BLaER1 treated with 17β-estradiol and CSF1 and Interleukin-3, amounts not matched to agents 10 nM and 100 nM (cell line): Measurements from ENCODE around the gene KCNG4.
A peak's percentile ranks its signal among the peaks of the same experiment; 100 is the strongest.

Experiments used
- H3K27ac ChIP-seq, 11 experiments: shearing (Covaris generic); formaldehyde crosslinking; 2 replicates each; pipeline ENCODE4 v1.8.1; 2022
- H3K27me3 ChIP-seq, 11 experiments: shearing (Covaris generic); formaldehyde crosslinking; 2 replicates each; pipeline ENCODE4 v1.8.1; 2022
- H3K36me3 ChIP-seq, 11 experiments: shearing (Covaris generic); formaldehyde crosslinking; 2 replicates each; pipeline ENCODE4 v1.8.1; 2022
- H3K4me1 ChIP-seq, 10 experiments: shearing (Covaris generic); formaldehyde crosslinking; 2 replicates each; pipeline ENCODE4 v1.8.1; 2022
- H3K4me2 ChIP-seq, 11 experiments: shearing (Covaris generic); formaldehyde crosslinking; 2 replicates each; pipeline ENCODE4 v1.8.1; 2022
- H3K4me3 ChIP-seq, 10 experiments: shearing (Covaris generic); formaldehyde crosslinking; 2 replicates each; pipeline ENCODE4 v1.8.1; 2022
- H3K9ac ChIP-seq, 11 experiments: shearing (Covaris generic); formaldehyde crosslinking; 2 replicates each; pipeline ENCODE4 v1.8.1; 2022
- H3K9me3 ChIP-seq, 11 experiments: shearing (Covaris generic); formaldehyde crosslinking; replicated peaks in 1 of 11; 2 replicates each; pipeline ENCODE4 v1.8.1; 2022
- H4K20me1 ChIP-seq, 11 experiments: shearing (Covaris generic); formaldehyde crosslinking; 2 replicates each; pipeline ENCODE4 v1.8.1; 2022
- Cebpa-rat ChIP-seq, 11 experiments: shearing (Covaris generic); IDR thresholded peaks; 2 replicates each; pipeline ENCODE4 v1.8.1; 2022

The KCNG4 gene

DNA sequence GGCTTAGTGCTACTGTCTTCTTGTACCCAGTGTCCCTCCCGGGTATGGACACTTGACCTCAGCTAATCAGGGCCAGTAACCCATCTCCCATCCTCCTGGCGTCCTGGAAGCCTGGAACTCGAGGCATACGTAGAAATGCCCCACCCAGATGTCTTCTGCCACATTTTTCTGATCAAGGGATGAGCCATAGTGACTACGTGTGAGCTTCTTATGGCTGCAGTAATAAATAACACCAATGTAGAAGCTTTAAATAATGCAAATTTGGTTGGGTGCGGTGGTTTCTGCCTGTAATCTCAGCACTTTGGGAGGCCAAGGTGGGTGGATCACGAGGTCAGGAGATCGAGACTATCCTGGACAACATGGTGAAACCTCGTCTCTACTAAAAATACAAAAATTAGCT is 3.0 kb upstream of the KCNG4 start:
- no peaks in the 10 kb centered on the region for H3K36me3 ChIP-seq
- TF ChIP-seq Cebpa-rat (IDR thresholded peaks at IDR 0.05): no peak
- no peaks in the 10 kb centered on the region for H3K27me3 ChIP-seq
- H3K4me1 ChIP-seq: peaks cover 22 to 29% (median 28%) of the 10 kb centered on the region in 10 experiments
- no peak overlapping the region for H3K4me2 ChIP-seq
- no peak overlapping the region for H3K27ac ChIP-seq
- H4K20me1 ChIP-seq: no peaks in the 10 kb centered on the region
- H3K4me3 ChIP-seq: no peak overlapping the region
- H3K9me3 ChIP-seq: peaks cover 0 to 8% (median 0%) of the 10 kb centered on the region in 11 experiments; a peak in 2 of 22 replicates
- no peak overlapping the region for H3K9ac ChIP-seq

DNA sequence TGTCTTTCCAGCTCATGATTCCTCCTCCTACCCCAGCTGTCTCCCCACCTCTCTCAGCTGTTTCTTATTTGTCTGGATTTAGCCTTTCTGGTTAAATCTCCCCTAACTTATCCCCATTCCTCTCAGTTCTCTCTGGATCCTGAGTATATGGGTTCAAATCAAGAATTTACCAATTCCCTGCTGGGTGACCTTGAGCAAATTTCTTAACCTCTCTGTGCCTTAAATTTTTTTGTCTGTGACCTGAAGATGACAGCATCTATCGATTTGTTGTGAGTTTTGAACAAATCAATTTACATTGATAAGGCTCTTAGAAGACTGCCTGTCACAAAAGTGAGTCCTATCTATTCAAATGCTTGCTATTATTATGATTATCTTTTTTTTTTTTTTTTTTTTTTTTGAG is 2.0 kb upstream of the KCNG4 start:
- peak overlapping the region in 3 of 11 experiments; percentile 76 to 87 (median 87); a peak in 4 of 22 replicates for H3K4me2 ChIP-seq
- H4K20me1 ChIP-seq: no peaks in the 10 kb centered on the region
- no peak overlapping the region for H3K4me3 ChIP-seq
- H3K9ac ChIP-seq: no peak overlapping the region
- peaks cover 22 to 29% (median 28%) of the 10 kb centered on the region in 10 experiments for H3K4me1 ChIP-seq
- H3K27ac ChIP-seq: no peak overlapping the region
- TF ChIP-seq Cebpa-rat (IDR thresholded peaks at IDR 0.05): no peak
- H3K36me3 ChIP-seq: no peaks in the 10 kb centered on the region
- peaks cover 0 to 8% (median 0%) of the 10 kb centered on the region in 11 experiments; a peak in 2 of 22 replicates for H3K9me3 ChIP-seq
- H3K27me3 ChIP-seq: no peaks in the 10 kb centered on the region

DNA sequence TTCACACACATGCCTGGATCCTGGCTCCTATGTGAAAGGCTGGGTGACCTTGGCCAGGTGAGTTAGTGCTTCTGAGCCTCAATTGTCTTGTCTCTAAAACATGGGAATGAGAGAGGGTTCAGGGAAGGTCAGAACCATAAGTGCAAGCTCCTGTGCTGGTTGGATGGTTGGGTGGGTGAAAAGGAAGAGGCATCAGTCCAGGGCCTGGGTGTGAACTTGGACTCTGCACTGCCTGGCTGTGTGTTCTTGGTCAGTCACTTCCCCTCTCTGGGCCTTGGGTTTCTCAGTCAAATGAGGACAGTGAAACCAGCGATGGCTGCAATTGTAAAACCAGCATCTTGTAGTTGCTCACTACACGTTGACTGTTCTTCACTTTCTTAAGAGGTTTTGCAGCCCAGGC is 643 bp upstream of the KCNG4 start:
- H3K4me2 ChIP-seq: peak overlapping the region; percentile 69 to 93 (median 79)
- H3K9ac ChIP-seq: peak overlapping the region in 3 of 11 experiments; percentile 25 to 32 (median 28); a peak in 5 of 22 replicates
- H3K27me3 ChIP-seq: no peaks in the 10 kb centered on the region
- no peak overlapping the region for H3K4me3 ChIP-seq
- peaks cover 0 to 8% (median 0%) of the 10 kb centered on the region in 11 experiments; a peak in 2 of 22 replicates for H3K9me3 ChIP-seq
- no peak overlapping the region for H3K27ac ChIP-seq
- no peak for TF ChIP-seq Cebpa-rat (IDR thresholded peaks at IDR 0.05)
- no peaks in the 10 kb centered on the region for H3K36me3 ChIP-seq
- H3K4me1 ChIP-seq: peaks cover 22 to 29% (median 28%) of the 10 kb centered on the region in 10 experiments
- no peaks in the 10 kb centered on the region for H4K20me1 ChIP-seq

DNA sequence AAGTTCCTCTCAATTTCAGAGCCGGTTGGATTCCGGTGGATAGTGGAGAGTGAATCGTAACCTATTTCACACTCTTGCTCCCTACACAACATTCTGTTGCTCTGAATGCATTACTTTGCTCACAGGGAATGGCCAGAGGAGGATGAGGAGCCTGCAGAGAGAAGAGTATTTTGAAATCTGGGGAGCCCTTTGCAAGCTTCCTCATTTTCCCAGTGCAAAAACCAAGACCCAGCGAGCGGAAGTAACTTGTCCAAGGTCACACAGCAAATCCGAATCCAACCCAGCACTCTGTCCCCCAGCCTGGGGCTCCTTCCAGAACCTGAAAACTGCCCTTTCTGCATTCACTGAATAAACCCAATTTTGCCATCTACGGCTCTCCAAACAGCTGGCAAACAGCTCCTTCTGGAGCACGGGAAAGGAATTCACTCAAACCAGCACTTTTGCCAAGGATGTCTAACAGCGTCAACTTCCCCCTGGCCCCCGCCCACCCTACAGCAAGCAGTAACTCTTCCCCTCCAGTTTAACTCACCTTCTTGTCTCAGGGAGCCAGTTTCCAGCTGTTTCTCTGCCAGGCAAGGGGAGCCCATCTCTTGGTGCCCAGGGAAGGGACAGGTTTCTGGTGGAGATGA is 557 bp downstream of the KCNG4 start:
- Histone ChIP-seq H3K27ac (no peak overlapping the region), H3K9me3 (peaks cover 0 to 8% (median 0%) of the 10 kb centered on the region in 11 experiments; a peak in 2 of 22 replicates), H3K36me3 (no peaks in the 10 kb centered on the region), H3K4me3 (no peak overlapping the region), H3K9ac (peak overlapping the region in 1 of 11 experiments; percentile 16; a peak in 1 of 22 replicates), H3K27me3 (no peaks in the 10 kb centered on the region), H3K4me1 (peaks cover 22 to 29% (median 28%) of the 10 kb centered on the region in 10 experiments), H4K20me1 (no peaks in the 10 kb centered on the region), H3K4me2 (peak overlapping the region; percentile 69 to 93 (median 79))
- no peak for TF ChIP-seq Cebpa-rat (IDR thresholded peaks at IDR 0.05)

DNA sequence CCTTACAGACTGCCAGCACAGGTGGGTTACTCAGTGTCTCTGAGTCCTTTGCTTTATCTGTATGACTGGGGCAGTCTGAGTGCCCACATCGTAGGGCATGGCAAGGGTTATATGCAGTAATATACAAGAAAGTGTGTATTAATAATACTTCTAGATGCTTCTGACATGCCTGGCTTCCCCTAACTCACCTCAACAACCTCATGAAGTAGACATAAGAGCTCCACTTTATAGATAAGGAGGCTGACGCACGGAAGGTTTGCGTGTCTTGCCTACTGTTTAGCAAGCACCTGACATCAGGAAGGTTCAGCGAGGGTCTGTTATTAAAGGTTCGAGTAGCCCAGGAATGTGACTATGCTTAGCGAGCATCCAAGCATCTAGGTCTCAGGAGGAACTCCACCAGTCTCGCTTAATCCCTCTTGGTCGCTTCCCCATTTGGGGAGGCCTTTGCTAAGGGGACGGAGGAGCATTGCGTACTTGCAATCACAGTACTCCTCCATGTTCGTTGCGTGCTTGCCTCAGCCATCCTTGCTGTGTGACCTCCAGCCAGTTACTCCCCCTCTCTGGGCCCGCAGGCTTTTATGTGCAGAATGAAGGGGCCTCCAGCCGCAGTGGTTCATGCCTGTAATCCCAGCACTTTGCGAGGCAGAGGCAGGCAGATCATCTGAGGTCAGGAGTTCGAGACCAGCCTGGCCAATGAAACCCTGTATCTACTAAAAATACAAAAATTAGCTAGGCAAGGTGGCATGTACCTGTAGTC is 1.6 kb downstream of the KCNG4 start:
- Histone ChIP-seq H3K4me3 (no peak overlapping the region), H3K27me3 (no peaks in the 10 kb centered on the region), H3K27ac (no peak overlapping the region)

DNA sequence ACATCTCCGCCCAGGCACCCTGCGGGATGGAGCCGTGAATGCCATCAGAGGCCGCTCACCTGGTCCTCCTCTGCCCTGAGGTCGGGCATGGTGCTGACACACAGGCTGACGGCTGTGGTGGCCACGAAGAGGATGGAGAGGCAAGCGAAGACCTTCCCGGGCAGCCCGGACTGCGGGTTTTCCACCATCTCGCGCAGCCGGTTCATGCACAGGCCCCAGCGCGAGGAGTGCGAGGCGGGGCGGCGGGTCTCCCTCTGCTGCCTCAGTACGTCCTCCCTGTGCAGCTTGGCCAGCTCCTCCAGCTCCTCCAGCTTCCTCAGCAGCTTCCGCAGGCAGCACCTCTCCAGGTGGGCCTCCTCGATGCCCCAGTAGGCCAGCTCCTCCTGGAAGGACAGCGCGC is 3.1 kb downstream of the KCNG4 start:
- no peaks in the 10 kb centered on the region for H3K9me3 ChIP-seq
- TF ChIP-seq Cebpa-rat (IDR thresholded peaks at IDR 0.05): no peak

More for the DNA sequence above, 1.6 kb downstream of the KCNG4 start:
- no peaks in the 10 kb centered on the region for H3K9me3 ChIP-seq
- H4K20me1 ChIP-seq: no peaks in the 10 kb centered on the region
- H3K4me2 ChIP-seq: no peak overlapping the region; a peak in 1 of 22 replicates
- H3K36me3 ChIP-seq: no peaks in the 10 kb centered on the region
- TF ChIP-seq Cebpa-rat (IDR thresholded peaks at IDR 0.05): no peak
- H3K9ac ChIP-seq: no peak overlapping the region
- H3K4me1 ChIP-seq: peaks cover 22 to 29% (median 28%) of the 10 kb centered on the region in 10 experiments

DNA sequence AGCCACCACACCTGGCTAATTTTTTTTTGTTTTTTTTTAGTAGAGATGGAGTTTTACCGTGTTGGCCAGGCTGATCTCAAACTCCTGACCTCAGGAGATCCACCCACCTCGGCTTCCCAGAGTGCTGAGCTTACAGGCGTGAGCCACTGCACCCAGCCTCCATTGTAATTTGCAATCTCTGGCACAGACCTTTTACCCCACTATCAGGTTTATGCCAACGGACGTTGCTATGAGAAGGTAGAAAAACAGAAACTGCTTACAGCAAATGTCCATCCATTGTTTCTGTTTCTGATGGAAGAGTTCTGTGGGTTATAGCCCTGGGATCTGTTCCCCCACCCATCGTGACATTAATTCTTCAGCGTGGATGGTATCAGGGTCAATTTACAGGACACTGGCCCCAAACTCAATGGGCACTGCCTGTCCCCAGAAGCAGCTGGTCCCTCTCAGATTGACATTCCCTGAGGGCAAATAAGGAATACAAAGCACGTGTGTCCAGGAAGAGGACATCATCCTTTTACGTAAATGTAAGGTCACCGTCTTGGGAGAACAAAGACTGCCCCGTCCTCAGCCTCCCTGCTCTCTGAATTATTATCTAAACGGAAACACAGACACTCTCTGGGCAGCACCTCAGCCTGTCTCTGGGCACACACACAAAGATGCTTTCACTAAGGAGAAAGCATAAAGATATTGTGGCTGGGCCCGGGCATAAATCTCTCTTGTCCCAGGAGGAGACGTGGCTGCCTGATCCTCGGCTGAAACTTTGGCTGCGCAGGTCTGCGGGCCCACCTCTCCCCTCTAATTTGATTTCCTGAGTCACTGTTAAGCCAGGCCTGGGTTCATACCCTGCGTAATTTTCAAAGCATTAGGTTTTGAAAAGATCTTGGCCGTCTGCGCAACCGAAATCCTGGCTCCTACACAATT is 5.2 kb downstream of the KCNG4 start:
- no peak for TF ChIP-seq Cebpa-rat (IDR thresholded peaks at IDR 0.05)
- no peaks in the 10 kb centered on the region for H3K27me3 ChIP-seq
- no peak overlapping the region for H3K4me3 ChIP-seq
- H3K27ac ChIP-seq: no peak overlapping the region
- peaks cover 5 to 13% (median 7%) of the 10 kb centered on the region in 10 experiments; a peak in 19 of 20 replicates for H3K4me1 ChIP-seq
- no peaks in the 10 kb centered on the region for H3K36me3 ChIP-seq
- no peak overlapping the region for H3K9ac ChIP-seq
- H4K20me1 ChIP-seq: no peaks in the 10 kb centered on the region; a peak in 1 of 22 replicates
- no peaks in the 10 kb centered on the region for H3K9me3 ChIP-seq
- H3K4me2 ChIP-seq: no peak overlapping the region

More for the DNA sequence above, 3.1 kb downstream of the KCNG4 start:
- Histone ChIP-seq H3K27me3 (no peaks in the 10 kb centered on the region), H3K4me3 (no peak overlapping the region), H3K4me2 (no peak overlapping the region), H3K27ac (no peak overlapping the region), H3K9ac (no peak overlapping the region), H3K4me1 (peaks cover 22 to 29% (median 27%) of the 10 kb centered on the region in 10 experiments), H3K36me3 (no peaks in the 10 kb centered on the region), H4K20me1 (no peaks in the 10 kb centered on the region)

DNA sequence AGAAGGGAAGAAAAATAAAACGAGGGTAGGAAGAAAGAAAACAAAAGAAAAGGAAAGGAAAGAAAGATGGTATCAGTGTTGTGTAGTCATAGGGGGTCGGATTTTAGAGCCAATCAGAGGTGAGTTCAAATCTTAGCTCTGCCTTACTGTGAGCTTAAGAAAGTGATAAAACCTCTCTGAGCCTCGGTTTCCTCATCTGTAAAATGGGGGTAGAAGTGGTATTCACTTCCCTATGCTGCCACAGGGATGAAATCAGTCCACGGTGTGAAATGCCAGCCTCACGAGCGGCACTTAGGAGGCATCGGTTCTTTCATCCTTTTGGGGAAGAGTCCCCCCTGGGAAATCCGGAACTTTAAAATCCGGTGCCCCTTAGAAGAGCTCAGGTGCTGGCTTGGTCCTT is 6.1 kb downstream of the KCNG4 start:
- H3K4me3 ChIP-seq: no peak overlapping the region
- H3K27me3 ChIP-seq: no peaks in the 10 kb centered on the region
- H3K4me1 ChIP-seq: peaks cover 3 to 11% (median 5%) of the 10 kb centered on the region in 10 experiments; a peak in 19 of 20 replicates
- no peak overlapping the region for H3K27ac ChIP-seq
- H3K4me2 ChIP-seq: no peak overlapping the region
- H3K9ac ChIP-seq: no peak overlapping the region
- H3K36me3 ChIP-seq: no peaks in the 10 kb centered on the region
- H4K20me1 ChIP-seq: no peaks in the 10 kb centered on the region; a peak in 1 of 22 replicates
- no peak for TF ChIP-seq Cebpa-rat (IDR thresholded peaks at IDR 0.05)
- H3K9me3 ChIP-seq: no peaks in the 10 kb centered on the region
